Mesenchymal stem cell (in vitro differentiated cells and primary cell): ENCODE results near the gene RIOX2.

Source experiments
- DNase-seq: peaks from one replicate; pipeline ENCODE4 v3.0.0-alpha.2; 2013
- H2AFZ ChIP-seq: one replicate; pipeline ENCODE4 v1.6.1; 2013; ENCODE audit warnings: low read depth, mild to moderate bottlenecking, control low read depth, inconsistent platforms, low read length, moderate library complexity
- H2AK5ac ChIP-seq: 2 replicates; pipeline ENCODE4 v1.6.1; 2013; ENCODE audit warnings: low read length, moderate library complexity, mild to moderate bottlenecking, inconsistent platforms; ENCODE audit not compliant: severe bottlenecking
- H2BK120ac ChIP-seq: one replicate; pipeline ENCODE4 v1.6.1; 2013; ENCODE audit warnings: low read depth, mild to moderate bottlenecking, inconsistent platforms, low read length, moderate library complexity
- H2BK12ac ChIP-seq, 2 experiments: one replicate each; pipeline ENCODE4 v1.6.1; 2013; ENCODE audit warnings: inconsistent platforms in 2 of 2, low read length in 2 of 2, mild to moderate bottlenecking in 2 of 2, moderate library complexity in 2 of 2, control low read depth in 1 of 2
- H2BK15ac ChIP-seq: one replicate; pipeline ENCODE4 v1.6.1; 2013; ENCODE audit warnings: mild to moderate bottlenecking, low read depth, inconsistent platforms; ENCODE audit not compliant: poor library complexity, severe bottlenecking
- H2BK5ac ChIP-seq: 2 replicates; pipeline ENCODE4 v1.6.1; 2013; ENCODE audit warnings: low read depth, mild to moderate bottlenecking, low read length, control low read depth, inconsistent platforms; ENCODE audit not compliant: poor library complexity, severe bottlenecking
- H3K14ac ChIP-seq, 2 experiments: one replicate each; pipeline ENCODE4 v1.6.1; 2013; ENCODE audit warnings: inconsistent platforms in 2 of 2, low read length in 2 of 2, control low read depth in 1 of 2, mild to moderate bottlenecking in 1 of 2, moderate library complexity in 1 of 2
- H3K18ac ChIP-seq, 2 experiments: one replicate each; pipeline ENCODE4 v1.6.1; 2013; ENCODE audit warnings: inconsistent platforms in 2 of 2, low read length in 2 of 2, control low read depth in 1 of 2, low read depth in 1 of 2, mild to moderate bottlenecking in 1 of 2
- H3K23ac ChIP-seq, 2 experiments: one replicate each; pipeline ENCODE4 v1.6.1; 2013; ENCODE audit warnings: inconsistent platforms in 2 of 2, low read length in 2 of 2, mild to moderate bottlenecking in 2 of 2, moderate library complexity in 2 of 2, control low read depth in 1 of 2
- H3K27ac ChIP-seq: 2 replicates; pipeline ENCODE4 v1.5.1; 2013; ENCODE audit warnings: mild to moderate bottlenecking, moderate library complexity, low read length, control low read depth, inconsistent platforms; ENCODE audit not compliant: poor library complexity, severe bottlenecking
- H3K27me3 ChIP-seq, 2 experiments: 2 replicates each; pipeline versions ENCODE4 v1.6.1 to v1.7.0; 2013; ENCODE audit warnings: low read length in 2 of 2, mild to moderate bottlenecking in 2 of 2, moderate library complexity in 2 of 2, control low read depth in 1 of 2, inconsistent platforms in 1 of 2; ENCODE audit not compliant: control insufficient read depth in 1 of 2, insufficient read depth in 1 of 2
- H3K36me3 ChIP-seq, 2 experiments: 2 replicates each; pipeline versions ENCODE4 v1.6.1 to v1.7.0; 2013; ENCODE audit warnings: low read length in 2 of 2, control low read depth in 1 of 2, inconsistent platforms in 1 of 2, low read depth in 1 of 2, mild to moderate bottlenecking in 1 of 2; ENCODE audit not compliant: insufficient read depth in 2 of 2, control insufficient read depth in 1 of 2
- H3K4ac ChIP-seq, 2 experiments: one replicate each; pipeline ENCODE4 v1.6.1; 2013; ENCODE audit warnings: inconsistent platforms in 2 of 2, low read length in 2 of 2, mild to moderate bottlenecking in 2 of 2, moderate library complexity in 2 of 2, control low read depth in 1 of 2, low read depth in 1 of 2
- H3K4me1 ChIP-seq: 2 replicates; pipeline ENCODE4 v1.6.1; 2013; ENCODE audit warnings: low read depth, low read length, control low read depth; ENCODE audit not compliant: control insufficient read depth, insufficient read depth
- H3K4me2 ChIP-seq: 2 replicates; pipeline ENCODE4 v1.6.1; 2013; ENCODE audit warnings: low read length, mild to moderate bottlenecking, inconsistent platforms; ENCODE audit not compliant: poor library complexity, severe bottlenecking
- H3K4me3 ChIP-seq, 2 experiments: 2 replicates each; pipeline versions ENCODE4 v1.5.1 to v1.7.0; 2013; ENCODE audit warnings: low read length in 2 of 2, mild to moderate bottlenecking in 2 of 2, control low read depth in 1 of 2, low read depth in 1 of 2; ENCODE audit not compliant: insufficient read depth in 1 of 2
- H3K79me1 ChIP-seq: replicated peaks from 2 replicates; pipeline ENCODE4 v1.6.1; 2013; ENCODE audit warnings: mild to moderate bottlenecking, control low read depth, low read length, inconsistent platforms; ENCODE audit not compliant: poor library complexity, severe bottlenecking
- H3K9ac ChIP-seq: 2 replicates; pipeline ENCODE4 v1.7.0; 2013; ENCODE audit warnings: mild to moderate bottlenecking, low read length, moderate library complexity
- H3K9me3 ChIP-seq: 2 replicates; pipeline ENCODE4 v1.7.0; 2013; ENCODE audit warnings: mild to moderate bottlenecking, low read length; ENCODE audit not compliant: control insufficient read depth
- H4K8ac ChIP-seq: one replicate; pipeline ENCODE4 v1.6.1; 2013; ENCODE audit warnings: inconsistent platforms, mild to moderate bottlenecking, low read length, moderate library complexity
- H4K91ac ChIP-seq: one replicate; pipeline ENCODE4 v1.6.1; 2013; ENCODE audit warnings: mild to moderate bottlenecking, low read length, inconsistent platforms
- WGBS: methylation state at CpG from one replicate; pipeline ENCODE4 v1.1.7; 2013; ENCODE audit warnings: mixed read lengths; 5-methylcytosine and 5-hydroxymethylcytosine counted together

RIOX2 gene

GRCh38 chr3:97959872-97960271, 12.4 kb downstream of the RIOX2 start:
- no peak overlapping the region for H3K4ac ChIP-seq
- no peak overlapping the region for H3K4me2 ChIP-seq
- no peak overlapping the region for H2AK5ac ChIP-seq
- peaks cover 6% of the 10 kb centered on the region for H3K4me1 ChIP-seq
- H3K36me3 ChIP-seq: peaks cover 0 to 43% of the 10 kb centered on the region in 2 experiments
- H3K27ac ChIP-seq: no peak overlapping the region
- H4K91ac ChIP-seq: no peak overlapping the region
- no peak overlapping the region for H3K18ac ChIP-seq
- H4K8ac ChIP-seq: no peak overlapping the region
- H3K14ac ChIP-seq: no peak overlapping the region
- H2AFZ ChIP-seq: no peak overlapping the region
- no peak for DNase-seq
- H3K79me1 ChIP-seq: peaks cover 7% of the 10 kb centered on the region
- H3K27me3 ChIP-seq: no peaks in the 10 kb centered on the region
- H2BK5ac ChIP-seq: no peak overlapping the region
- peak overlapping the region; percentile 46 for H3K9ac ChIP-seq
- H3K4me3 ChIP-seq: no peak overlapping the region
- H3K23ac ChIP-seq: no peak overlapping the region
- WGBS: 94% methylated on average over 5 of the region's 5 CpGs
- no peak overlapping the region for H2BK15ac ChIP-seq
- no peak overlapping the region for H2BK120ac ChIP-seq
- no peaks in the 10 kb centered on the region for H3K9me3 ChIP-seq
- H2BK12ac ChIP-seq: no peak overlapping the region

- no peak overlapping the region for H3K9ac ChIP-seq
- DNase-seq: no peak
- no peak overlapping the region for H4K91ac ChIP-seq
- no peak overlapping the region for H2BK120ac ChIP-seq
- no peaks in the 10 kb centered on the region for H3K9me3 ChIP-seq
- H2AFZ ChIP-seq: no peak overlapping the region
- no peak overlapping the region for H3K4me2 ChIP-seq
- no peak overlapping the region for H3K27ac ChIP-seq
- H2BK5ac ChIP-seq: no peak overlapping the region
- no peak overlapping the region for H3K4me3 ChIP-seq
- no peaks in the 10 kb centered on the region for H3K27me3 ChIP-seq
- no peak overlapping the region for H3K18ac ChIP-seq
- no peak overlapping the region for H3K23ac ChIP-seq
- no peak overlapping the region for H3K14ac ChIP-seq
- no peak overlapping the region for H3K4ac ChIP-seq
- H2BK15ac ChIP-seq: no peak overlapping the region
- peaks cover 7% of the 10 kb centered on the region for H3K79me1 ChIP-seq
- no peak overlapping the region for H4K8ac ChIP-seq
- WGBS: 91% methylated on average over 9 of the region's 9 CpGs
- H2BK12ac ChIP-seq: no peak overlapping the region
- H2AK5ac ChIP-seq: no peak overlapping the region
- H3K36me3 ChIP-seq: peaks cover 4 to 49% of the 10 kb centered on the region in 2 experiments
- peaks cover 6% of the 10 kb centered on the region for H3K4me1 ChIP-seq
Observed at GRCh38 chr3:97958796-97959195, 13.4 kb downstream of the RIOX2 start.

GRCh38 chr3:97958396-97958795, 13.8 kb downstream of the RIOX2 start:
- no peak overlapping the region for H3K4me2 ChIP-seq

GRCh38 chr3:97957617-97958311, 14.5 kb downstream of the RIOX2 start:
- DNase-seq: peak; percentile 77
- WGBS: 90% methylated on average over 8 of the region's 8 CpGs
- H4K8ac ChIP-seq: no peak overlapping the region

More at GRCh38 chr3:97958396-97958795, 13.8 kb downstream of the RIOX2 start:
- Histone ChIP-seq H2AK5ac (no peak overlapping the region), H3K9ac (no peak overlapping the region), H3K23ac (no peak overlapping the region), H2BK12ac (no peak overlapping the region), H3K9me3 (no peaks in the 10 kb centered on the region), H4K91ac (no peak overlapping the region), H3K4ac (no peak overlapping the region), H3K14ac (no peak overlapping the region), H3K79me1 (peaks cover 7% of the 10 kb centered on the region), H3K4me3 (no peak overlapping the region), H3K27me3 (no peaks in the 10 kb centered on the region), H2BK15ac (no peak overlapping the region), H3K18ac (no peak overlapping the region), H2BK5ac (no peak overlapping the region), H2AFZ (no peak overlapping the region), H3K4me1 (peaks cover 6% of the 10 kb centered on the region), H3K27ac (no peak overlapping the region), H3K36me3 (peaks cover 4 to 50% of the 10 kb centered on the region in 2 experiments), H2BK120ac (no peak overlapping the region), H4K8ac (no peak overlapping the region)
- WGBS: 100% methylated on average over 2 of the region's 2 CpGs
- DNase-seq: peak; percentile 43

More at GRCh38 chr3:97957617-97958311, 14.5 kb downstream of the RIOX2 start:
- no peak overlapping the region for H3K14ac ChIP-seq
- no peak overlapping the region for H2AK5ac ChIP-seq
- H3K9ac ChIP-seq: no peak overlapping the region
- H3K4ac ChIP-seq: no peak overlapping the region
- no peak overlapping the region for H2BK15ac ChIP-seq
- peaks cover 6% of the 10 kb centered on the region for H3K4me1 ChIP-seq
- H4K91ac ChIP-seq: no peak overlapping the region
- no peak overlapping the region for H2BK12ac ChIP-seq
- peaks cover 4 to 50% of the 10 kb centered on the region in 2 experiments for H3K36me3 ChIP-seq
- H3K23ac ChIP-seq: no peak overlapping the region
- no peak overlapping the region for H2BK5ac ChIP-seq
- H2AFZ ChIP-seq: no peak overlapping the region
- H3K27ac ChIP-seq: no peak overlapping the region
- H3K18ac ChIP-seq: no peak overlapping the region
- H3K4me2 ChIP-seq: no peak overlapping the region
- H3K79me1 ChIP-seq: peaks cover 7% of the 10 kb centered on the region
- no peaks in the 10 kb centered on the region for H3K27me3 ChIP-seq
- no peak overlapping the region for H3K4me3 ChIP-seq
- no peak overlapping the region for H2BK120ac ChIP-seq
- H3K9me3 ChIP-seq: no peaks in the 10 kb centered on the region
